DMS153 treated with DMSO at 0.1 percent for 48 hours (cell line): ENCODE data around the gene IFI27.

Experiments used
- DNase-seq: peaks from one replicate; lab custom pipeline; 2025; ENCODE audit not compliant: unreplicated experiment; lab: John Stamatoyannopoulos, UW

IFI27 gene

DNA sequence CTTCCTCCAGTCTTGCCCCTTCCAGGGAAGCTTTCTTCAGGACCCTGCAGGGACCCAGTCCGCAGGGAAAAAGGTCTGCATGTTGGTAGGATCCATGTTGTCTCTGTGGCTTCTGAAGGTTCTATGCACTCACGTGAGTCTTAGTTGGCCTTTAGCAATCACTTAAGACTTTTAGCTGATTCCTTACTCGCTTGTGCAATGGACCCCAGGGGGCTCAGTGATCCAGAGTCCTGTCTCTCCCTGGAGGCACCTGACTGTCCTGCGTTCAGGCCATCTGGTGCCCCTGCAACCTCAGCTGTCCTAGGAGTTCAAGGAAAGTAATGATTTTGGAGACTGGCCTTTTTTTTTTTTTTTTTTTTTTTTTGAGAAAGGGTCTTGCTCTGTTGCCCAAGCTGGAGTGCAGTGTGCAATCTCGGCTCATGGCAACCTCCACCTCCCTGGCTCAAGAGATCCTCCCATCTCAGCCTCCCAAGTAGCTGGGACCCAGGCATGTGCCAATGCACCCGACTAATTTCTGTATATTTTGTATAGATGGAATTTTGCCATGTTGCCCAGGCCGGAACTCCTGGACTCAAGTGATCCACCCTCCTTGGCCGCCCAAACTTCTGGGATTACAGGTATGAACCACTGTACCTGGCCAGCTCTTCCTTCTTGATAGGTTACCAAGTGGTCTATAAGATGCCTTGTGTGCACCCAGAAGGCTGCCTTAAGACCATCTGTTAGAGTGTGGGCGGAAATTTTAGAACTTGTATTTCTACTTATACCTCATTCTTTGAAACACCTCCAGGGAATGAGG is 14.2 kb downstream of the IFI27 start:
- DNase-seq: no peak

- DNase-seq: no peak
Observed at GRCh38 chr14:94125659-94126418, 15.3 kb downstream of the IFI27 start.

DNA sequence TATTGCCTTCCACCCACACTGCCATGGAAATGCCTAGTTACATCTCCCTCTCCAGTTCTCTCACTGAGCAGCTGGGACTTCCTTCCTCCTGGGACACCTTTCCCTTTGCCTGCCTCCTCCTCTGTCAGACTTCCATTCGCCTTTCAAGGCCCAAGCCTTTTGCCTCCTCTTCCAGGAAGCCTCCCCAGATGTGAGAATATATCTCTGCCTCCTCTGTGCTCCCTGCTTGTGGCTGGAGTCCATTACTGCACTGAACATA is 15.8 kb downstream of the IFI27 start:
- no peak for DNase-seq

DNA sequence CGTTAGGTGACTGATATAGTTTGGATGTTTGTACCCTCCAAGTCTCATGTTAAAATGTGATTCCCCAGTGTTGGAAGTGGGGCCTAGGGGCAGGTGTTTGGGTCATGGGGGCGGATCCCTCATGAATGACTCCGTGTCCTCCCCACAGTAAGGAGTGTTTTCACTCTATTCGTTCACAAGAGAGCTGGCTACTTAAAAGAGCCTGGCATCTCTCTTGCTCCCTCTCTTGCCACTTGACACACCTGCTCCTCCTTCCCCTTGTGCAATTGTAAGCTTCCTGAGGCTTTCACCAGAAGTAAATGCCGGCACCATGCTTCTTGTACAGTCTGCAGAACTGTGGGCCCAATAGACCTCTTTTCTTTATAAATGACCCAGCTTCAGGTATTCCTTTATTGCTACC is 16.3 kb downstream of the IFI27 start:
- no peak for DNase-seq

DNA sequence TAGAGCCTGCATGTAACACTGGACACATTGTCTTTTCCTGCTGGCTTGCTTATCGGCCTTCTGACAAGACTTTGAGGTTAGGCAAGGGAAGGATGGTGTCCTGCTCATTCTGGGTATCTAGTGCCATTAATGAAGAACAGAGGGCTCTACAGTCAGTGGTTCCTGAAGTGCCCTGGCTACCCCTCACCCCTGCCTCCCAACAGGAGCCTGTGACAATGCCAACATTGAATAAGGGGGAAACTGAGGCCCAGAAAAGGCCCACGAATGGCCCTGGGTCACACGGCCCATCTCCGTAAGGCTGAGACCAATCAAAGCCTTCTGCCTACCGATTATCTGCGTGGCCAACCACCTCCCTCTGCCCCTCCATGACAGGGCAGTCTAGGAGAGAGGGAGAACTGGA is 16.8 kb downstream of the IFI27 start:
- DNase-seq: no peak

DNA sequence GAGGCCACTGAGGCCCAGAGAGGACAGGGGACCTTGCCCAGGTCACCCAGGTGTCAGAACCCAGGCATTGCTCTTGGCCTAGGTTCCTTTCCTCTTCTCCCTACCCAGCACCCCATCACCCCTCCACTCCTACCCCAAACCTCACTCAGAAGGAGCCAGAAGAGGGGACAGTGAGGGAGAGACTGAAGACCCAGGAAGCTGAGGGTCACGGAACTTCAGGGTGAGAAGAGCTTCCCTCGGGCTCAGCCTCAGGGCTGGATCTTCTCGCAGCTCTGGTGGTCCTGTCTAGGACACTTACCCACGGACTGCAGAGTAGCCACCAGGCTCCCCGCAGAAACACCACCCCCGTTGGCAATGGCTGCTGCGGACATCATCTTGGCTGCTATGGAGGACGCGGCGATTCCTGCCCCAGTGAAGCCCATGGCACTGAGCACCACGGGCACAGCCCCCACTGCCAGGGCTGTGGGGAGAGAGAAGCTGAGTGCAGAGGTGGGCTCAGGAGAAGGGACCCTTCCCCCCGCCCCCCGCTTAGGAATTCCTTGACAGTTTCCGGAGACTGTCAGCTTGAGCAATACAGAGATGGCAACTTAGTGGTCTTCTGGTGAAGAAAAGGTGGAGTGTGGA is 17.8 kb downstream of the IFI27 start:
- no peak for DNase-seq

GRCh38 chr14:94129111-94129757 is 18.7 kb downstream of the IFI27 start, which contains the start of gene IFI27L2:
TSS of gene IFI27L2 (minus strand) at chr14:94129604. CDS start at chr14:94129564, 40 bp downstream.
- peak; percentile 64 for DNase-seq

DNA sequence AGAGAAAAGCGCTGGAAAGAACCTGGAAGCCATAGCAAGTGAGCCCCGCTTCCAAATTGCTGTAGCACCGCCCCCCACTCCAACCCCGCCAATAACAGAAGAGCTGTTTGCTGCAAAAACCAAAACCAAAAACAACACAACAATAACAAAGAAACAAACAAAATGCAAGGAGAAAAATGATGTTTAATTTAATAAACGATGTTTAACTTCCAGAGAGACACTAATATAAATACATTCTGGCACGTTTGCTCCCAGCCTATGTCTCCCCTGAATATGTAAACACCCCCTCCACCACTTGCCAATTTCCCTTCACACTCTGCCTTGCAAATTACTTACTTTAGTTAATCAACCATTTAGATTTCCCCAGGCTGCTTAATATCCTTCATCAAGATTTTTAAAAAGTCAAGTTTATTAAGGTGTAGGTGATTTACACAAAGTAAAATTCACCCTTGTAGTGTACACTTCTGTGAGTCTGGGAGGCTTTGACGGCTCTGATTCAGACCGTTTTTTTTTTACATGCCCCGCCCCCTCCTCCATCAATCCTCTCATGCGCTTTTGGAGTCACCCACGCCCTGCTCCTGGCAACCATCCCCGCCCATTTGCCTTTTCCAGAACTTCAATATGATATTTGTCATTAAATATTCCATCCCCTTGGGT is 19.4 kb downstream of the IFI27 start:
- peak; percentile 26 for DNase-seq

GRCh38 chr14:94132285-94132887 is 21.9 kb downstream of the IFI27 start:
- peak; percentile 69 for DNase-seq

GRCh38 chr14:94135476-94135875 is 24.9 kb downstream of the IFI27 start:
- DNase-seq: no peak

DNA sequence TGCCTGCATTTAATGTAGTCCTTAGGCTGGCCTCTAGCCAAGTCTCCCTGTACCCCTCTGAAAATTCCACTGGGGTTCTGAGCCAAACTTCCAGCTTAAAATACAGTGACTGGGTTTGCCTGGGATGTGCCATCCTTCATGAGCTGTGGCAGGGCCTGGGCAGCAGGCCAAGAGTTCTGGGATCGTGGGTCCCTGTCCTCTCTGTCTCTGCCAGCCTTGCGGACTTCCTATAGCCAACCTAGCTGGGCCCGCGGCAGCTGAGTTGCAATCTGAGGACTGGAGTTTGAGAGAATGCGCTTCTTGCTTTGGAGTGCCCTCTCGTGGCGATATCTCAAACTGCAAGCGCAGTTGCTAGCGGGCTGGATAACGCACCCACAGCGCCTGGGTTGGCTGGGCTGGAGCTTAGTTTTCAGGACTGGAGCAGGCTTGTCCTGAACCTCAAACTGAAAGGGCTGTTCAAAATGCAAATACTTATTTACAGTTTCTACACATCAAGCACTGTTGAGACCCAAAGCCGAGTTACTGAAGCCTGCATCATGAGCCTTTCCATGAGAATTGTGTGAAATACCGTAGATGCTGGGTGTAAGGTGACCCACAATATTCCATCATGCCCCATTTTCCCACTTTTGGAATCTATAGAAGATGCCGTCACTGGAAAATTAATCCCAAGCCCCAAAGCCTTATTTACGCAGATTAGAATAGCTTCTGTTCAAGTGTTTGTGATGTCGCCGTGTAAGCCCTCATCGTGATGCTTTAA is 26.2 kb downstream of the IFI27 start:
- peak; percentile 41 for DNase-seq

- DNase-seq: no peak
Observed at GRCh38 chr14:94138251-94138650, 27.7 kb downstream of the IFI27 start.

DNA sequence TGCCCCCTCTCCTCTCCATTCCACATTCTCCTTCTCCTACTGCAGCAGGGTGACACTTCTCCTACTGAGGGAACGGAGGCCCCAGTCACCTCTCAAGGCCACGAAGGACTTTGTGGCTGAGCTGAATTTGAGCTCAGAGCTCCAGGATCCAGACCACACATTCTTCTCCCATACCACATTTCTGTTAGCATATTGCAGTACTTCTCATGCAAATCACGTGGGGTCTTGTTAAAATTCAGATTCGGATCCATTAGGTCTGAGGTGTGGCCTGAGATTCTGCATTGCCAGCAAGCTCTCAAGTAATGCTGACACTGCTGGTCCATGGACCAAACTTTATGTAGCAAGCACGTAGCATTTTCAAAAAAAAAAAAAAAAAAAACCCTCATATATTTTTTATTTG is 28.5 kb downstream of the IFI27 start:
- no peak for DNase-seq

GRCh38 chr14:94139421-94139820 is 28.9 kb downstream of the IFI27 start:
- DNase-seq: no peak

DNA sequence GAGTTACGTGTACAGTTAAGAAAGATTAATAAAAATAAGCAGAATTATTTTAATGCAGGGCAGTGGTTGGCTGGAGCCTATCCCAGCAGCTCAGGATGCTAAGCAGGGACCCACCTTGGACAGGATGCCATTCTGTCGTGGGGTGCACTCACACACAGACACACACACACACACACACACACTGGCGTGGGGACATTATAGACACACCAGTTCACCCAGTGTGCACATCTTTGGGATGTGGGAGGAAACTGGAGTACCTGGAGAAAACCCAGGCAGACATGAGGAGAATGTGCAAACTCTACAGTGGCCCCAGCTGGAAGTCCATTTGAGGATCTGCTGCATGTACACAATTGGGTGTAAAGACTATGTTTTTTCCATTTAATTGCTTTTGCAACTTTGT is 31.7 kb downstream of the IFI27 start:
- no peak for DNase-seq

DNA sequence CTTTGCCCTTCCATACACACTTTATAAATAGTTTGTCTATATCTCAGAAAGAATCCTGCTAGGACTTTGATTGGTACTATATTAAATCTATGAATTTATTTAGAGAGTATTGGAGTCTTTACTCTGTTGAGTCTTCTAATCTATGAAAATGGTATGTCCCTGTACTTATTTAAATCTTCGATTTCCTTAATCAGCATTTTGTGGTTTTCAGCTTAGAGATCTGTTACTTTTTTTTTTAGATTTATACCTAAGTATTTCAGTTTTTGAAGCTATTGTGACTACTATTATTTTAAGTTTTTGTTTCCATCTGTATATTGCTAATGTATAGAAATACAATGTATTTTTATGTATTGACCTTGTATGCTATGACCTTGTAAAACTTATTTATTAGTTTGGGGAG is 32.3 kb downstream of the IFI27 start:
- no peak for DNase-seq

- no peak for DNase-seq
Observed at GRCh38 chr14:94143239-94143638, 32.7 kb downstream of the IFI27 start.

- no peak for DNase-seq
Observed at GRCh38 chr14:94143711-94144110, 33.2 kb downstream of the IFI27 start.

DNA sequence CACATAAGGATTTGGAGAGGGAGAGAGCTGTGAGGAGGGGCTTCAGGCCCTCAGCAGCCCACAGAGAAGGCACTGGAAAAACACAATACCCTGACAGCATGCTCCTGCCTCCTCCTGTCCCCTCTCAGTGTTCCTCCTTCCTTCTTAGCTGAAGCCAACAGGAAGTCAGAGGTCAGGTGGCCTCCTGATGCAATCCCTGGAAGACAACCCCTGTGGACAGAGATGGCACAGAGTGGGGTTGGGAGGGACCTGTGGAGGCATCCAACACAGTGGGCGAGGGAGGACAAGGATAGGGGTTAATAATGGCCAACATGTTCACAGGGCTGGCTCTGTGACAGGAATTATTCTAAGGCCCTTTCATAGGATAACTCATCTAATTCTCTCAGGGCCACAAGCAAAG is 34.2 kb downstream of the IFI27 start:
- no peak for DNase-seq

- peak; percentile 49 for DNase-seq
Observed at GRCh38 chr14:94145902-94146527, 35.5 kb downstream of the IFI27 start.
